Ishikawa (cell line): Measurements from ENCODE around the gene RNF220.

Source experiments
- CEBPB ChIP-seq: IDR thresholded peaks from 2 replicates; pipeline ENCODE4 v1.6.1; 2012
- EP300 ChIP-seq: IDR thresholded peaks from 2 replicates; pipeline ENCODE4 v1.6.1; 2012; ENCODE audit warnings: borderline replicate concordance
- FOXM1 ChIP-seq: IDR thresholded peaks from 2 replicates; pipeline ENCODE4 v1.6.1; 2012; ENCODE audit warnings: low read depth, borderline replicate concordance
- MAX ChIP-seq: IDR thresholded peaks from 2 replicates; pipeline ENCODE4 v1.6.1; 2012
- REST ChIP-seq: IDR thresholded peaks from 2 replicates; pipeline ENCODE4 v1.6.1; 2012; ENCODE audit warnings: low read depth, mild to moderate bottlenecking
- YY1 ChIP-seq: IDR thresholded peaks from 2 replicates; pipeline ENCODE4 v1.6.1; 2012; ENCODE audit warnings: low read depth
- TF ChIP-seq, protein P1 (sequence below): IDR thresholded peaks from 2 replicates; pipeline ENCODE4 v1.6.1; 2012

GRCh38 chr1:44505210-44505993, 100.3 kb downstream of the RNF220 start:
- TF ChIP-seq, protein P1, sequence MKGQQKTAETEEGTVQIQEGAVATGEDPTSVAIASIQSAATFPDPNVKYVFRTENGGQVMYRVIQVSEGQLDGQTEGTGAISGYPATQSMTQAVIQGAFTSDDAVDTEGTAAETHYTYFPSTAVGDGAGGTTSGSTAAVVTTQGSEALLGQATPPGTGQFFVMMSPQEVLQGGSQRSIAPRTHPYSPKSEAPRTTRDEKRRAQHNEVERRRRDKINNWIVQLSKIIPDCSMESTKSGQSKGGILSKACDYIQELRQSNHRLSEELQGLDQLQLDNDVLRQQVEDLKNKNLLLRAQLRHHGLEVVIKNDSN: no peak
- TF ChIP-seq EP300 (no peak), REST (no peak), MAX (no peak), FOXM1 (no peak), YY1 (no peak), CEBPB (no peak)
